ENCODE results near the gene DMRT3.

- TF ChIP-seq CTCF (IDR thresholded peaks at IDR 0.05; ENCODE audit: poor library complexity, severe bottlenecking) (no peak), TAF1 (IDR thresholded peaks at IDR 0.05; ENCODE audit: low read depth) (no peak), EZH2 (IDR thresholded peaks at IDR 0.05; ENCODE audit: borderline replicate concordance, insufficient read depth, low read length, poor library complexity, severe bottlenecking) (no peak), POLR2AphosphoS5 (IDR thresholded peaks at IDR 0.05) (no peak), EP300 (conservative IDR thresholded peaks at IDR 0.05; ENCODE audit: poor library complexity, severe bottlenecking) (no peak)
These were observed 9.0 kb upstream of the DMRT3 start for GRCh38 chr9:967436-967835.

Measured in neural cell (in vitro differentiated cells).